MM.1S (cell line): Measurements from ENCODE around the gene C3orf20.

Source experiments
- DNase-seq: peaks from one replicate; pipeline ENCODE4 v3.0.0-alpha.2; 2015
- H2AFZ ChIP-seq: fragments of 300-600 bp; sonication (generic); 2 replicates; pipeline ENCODE4 v1.6.0; 2016; ENCODE audit warnings: antibody characterized with exemption, low read length
- H3F3A ChIP-seq: fragments of 300-600 bp; sonication (generic); 2 replicates; pipeline ENCODE4 v1.6.1; 2016; ENCODE audit warnings: mild to moderate bottlenecking, antibody characterized with exemption, low read length, moderate library complexity, mixed read lengths; ENCODE audit not compliant: insufficient read depth
- H3K27ac ChIP-seq: fragments of 300-600 bp; sonication (generic); 2 replicates; pipeline ENCODE4 v1.5.1; 2016; ENCODE audit warnings: mild to moderate bottlenecking, low read length
- H3K27me3 ChIP-seq: fragments of 300-600 bp; sonication (generic); replicated peaks from 2 replicates; pipeline ENCODE4 v1.6.0; 2016; ENCODE audit warnings: low read length; ENCODE audit not compliant: insufficient read depth
- H3K36me3 ChIP-seq: fragments of 300-600 bp; sonication (generic); replicated peaks from 2 replicates; pipeline ENCODE4 v1.6.1; 2016; ENCODE audit warnings: mild to moderate bottlenecking, low read length, mixed read lengths; ENCODE audit not compliant: insufficient read depth
- H3K4me1 ChIP-seq: fragments of 300-600 bp; sonication (generic); 2 replicates; pipeline ENCODE4 v1.6.1; 2016; ENCODE audit warnings: low read length, mixed read lengths
- H3K4me2 ChIP-seq: fragments of 300-600 bp; sonication (generic); 2 replicates; pipeline ENCODE4 v1.6.0; 2016; ENCODE audit warnings: low read depth, low read length
- H3K4me3 ChIP-seq: fragments of 300-600 bp; sonication (generic); 2 replicates; pipeline ENCODE4 v1.5.1; 2016; ENCODE audit warnings: low read length, mixed read lengths
- H3K79me2 ChIP-seq: fragments of 300-600 bp; sonication (generic); 2 replicates; pipeline ENCODE4 v1.6.1; 2016; ENCODE audit warnings: mixed run types, low read length, mixed read lengths
- H3K9ac ChIP-seq: fragments of 300-600 bp; sonication (generic); 2 replicates; pipeline ENCODE4 v1.6.1; 2016; ENCODE audit warnings: low read length, mixed read lengths
- H3K9me2 ChIP-seq: fragments of 300-600 bp; sonication (generic); replicated peaks from 2 replicates; pipeline ENCODE4 v1.6.1; 2016; ENCODE audit warnings: mild to moderate bottlenecking, low read length, mixed read lengths; ENCODE audit not compliant: insufficient read depth
- H3K9me3 ChIP-seq: fragments of 300-600 bp; sonication (generic); replicated peaks from 2 replicates; pipeline ENCODE4 v1.6.1; 2016; ENCODE audit warnings: mild to moderate bottlenecking, low read length, mixed read lengths; ENCODE audit not compliant: insufficient read depth
- H4K20me1 ChIP-seq: fragments of 300-600 bp; sonication (generic); 2 replicates; pipeline ENCODE4 v1.6.1; 2016; ENCODE audit warnings: mild to moderate bottlenecking, low read length, moderate library complexity, mixed read lengths; ENCODE audit not compliant: insufficient read depth
- EZH2 ChIP-seq: fragments of 300-600 bp; sonication (generic); optimal IDR thresholded peaks from 2 replicates; pipeline ENCODE3; 2017; ENCODE audit warnings: low read depth, mild to moderate bottlenecking, antibody characterized with exemption, low read length, mixed read lengths
- EZH2phosphoT487 ChIP-seq: fragments of 300-600 bp; sonication (generic); IDR thresholded peaks from 2 replicates; pipeline ENCODE4 v1.6.1; 2018; ENCODE audit warnings: antibody characterized with exemption, low read length
- TF ChIP-seq, protein P1 (sequence below): fragments of 300-600 bp; sonication (generic); IDR thresholded peaks from 2 replicates; pipeline ENCODE4 v1.5.1; 2016; ENCODE audit warnings: antibody characterized with exemption, low read length, mixed read lengths

Gene C3orf20

DNA sequence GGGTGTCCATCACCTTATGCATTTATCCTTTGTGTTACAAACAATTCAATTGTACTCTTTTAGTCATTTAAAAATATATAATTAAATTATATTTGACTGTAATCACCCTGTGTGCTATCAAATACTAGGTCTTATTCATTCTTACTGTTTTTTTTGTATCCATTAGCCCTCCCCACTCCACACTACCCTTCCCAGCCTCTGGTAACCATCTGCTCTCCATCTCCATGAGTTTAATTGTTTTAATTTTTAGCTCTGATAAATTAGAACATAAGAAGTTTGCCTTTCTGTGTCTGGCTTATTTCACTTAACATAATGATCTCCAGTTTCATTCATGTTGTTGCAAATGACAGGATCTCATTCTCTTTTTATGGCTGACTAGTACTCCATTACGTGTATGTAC, 16.8 kb downstream of the C3orf20 start:
- Histone ChIP-seq H4K20me1 (no peaks in the 10 kb centered on the region), H3K79me2 (no peaks in the 10 kb centered on the region), H3K4me2 (peak overlapping the region; percentile 64; the same call in 1 of the 2 replicates), H3K4me1 (peaks cover 44% of the 10 kb centered on the region), H3F3A (peaks cover 39% of the 10 kb centered on the region), H3K9me3 (no peaks in the 10 kb centered on the region), H3K36me3 (no peaks in the 10 kb centered on the region), H3K27ac (peak overlapping the region; percentile 58; the same call in 1 of the 2 replicates), H3K9ac (no peak overlapping the region), H3K4me3 (no peak overlapping the region), H2AFZ (no peak overlapping the region), H3K27me3 (no peaks in the 10 kb centered on the region), H3K9me2 (no peaks in the 10 kb centered on the region)
- no peak for DNase-seq
- TF ChIP-seq EZH2phosphoT487: no peak
- no peak for TF ChIP-seq EZH2
- TF ChIP-seq, protein P1, sequence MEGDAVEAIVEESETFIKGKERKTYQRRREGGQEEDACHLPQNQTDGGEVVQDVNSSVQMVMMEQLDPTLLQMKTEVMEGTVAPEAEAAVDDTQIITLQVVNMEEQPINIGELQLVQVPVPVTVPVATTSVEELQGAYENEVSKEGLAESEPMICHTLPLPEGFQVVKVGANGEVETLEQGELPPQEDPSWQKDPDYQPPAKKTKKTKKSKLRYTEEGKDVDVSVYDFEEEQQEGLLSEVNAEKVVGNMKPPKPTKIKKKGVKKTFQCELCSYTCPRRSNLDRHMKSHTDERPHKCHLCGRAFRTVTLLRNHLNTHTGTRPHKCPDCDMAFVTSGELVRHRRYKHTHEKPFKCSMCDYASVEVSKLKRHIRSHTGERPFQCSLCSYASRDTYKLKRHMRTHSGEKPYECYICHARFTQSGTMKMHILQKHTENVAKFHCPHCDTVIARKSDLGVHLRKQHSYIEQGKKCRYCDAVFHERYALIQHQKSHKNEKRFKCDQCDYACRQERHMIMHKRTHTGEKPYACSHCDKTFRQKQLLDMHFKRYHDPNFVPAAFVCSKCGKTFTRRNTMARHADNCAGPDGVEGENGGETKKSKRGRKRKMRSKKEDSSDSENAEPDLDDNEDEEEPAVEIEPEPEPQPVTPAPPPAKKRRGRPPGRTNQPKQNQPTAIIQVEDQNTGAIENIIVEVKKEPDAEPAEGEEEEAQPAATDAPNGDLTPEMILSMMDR: no peak

DNA sequence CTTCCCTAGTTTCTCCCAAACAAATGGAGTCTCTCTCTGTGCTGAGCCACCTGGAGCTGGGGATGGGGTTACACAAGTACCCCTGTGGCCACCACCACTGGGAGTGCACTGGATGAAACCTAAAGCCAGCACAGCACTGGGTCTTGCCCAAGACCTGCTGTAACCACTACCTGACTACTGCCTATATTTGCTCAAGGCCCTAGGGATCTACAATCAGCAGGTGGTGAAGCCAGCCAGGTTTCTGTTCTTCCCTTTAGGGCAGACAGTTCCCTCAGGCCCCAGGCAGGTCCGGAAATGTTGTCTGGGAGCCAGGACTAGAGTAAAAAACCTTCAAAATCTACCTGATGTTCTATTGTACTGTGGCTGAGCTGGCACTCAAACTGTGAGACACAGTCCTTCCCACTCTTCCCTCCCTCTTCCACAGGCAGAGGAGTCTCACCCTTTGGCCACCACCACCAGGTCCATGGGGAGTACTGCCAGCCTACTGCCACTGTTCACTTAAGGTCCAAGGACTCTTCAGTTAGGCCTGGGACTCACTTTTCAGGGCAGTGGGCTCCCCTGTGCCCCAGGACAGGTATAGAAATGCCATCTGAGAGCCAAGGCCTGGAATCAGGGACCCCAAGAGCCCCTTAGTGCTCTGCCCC, 23.8 kb downstream of the C3orf20 start:
- peak; percentile 70 for DNase-seq
- Histone ChIP-seq H3K9me3 (no peaks in the 10 kb centered on the region), H3K9me2 (no peaks in the 10 kb centered on the region), H3K36me3 (no peaks in the 10 kb centered on the region), H3K4me3 (no peak overlapping the region), H2AFZ (peak overlapping the region; percentile 24; the same call in 1 of the 2 replicates), H3K4me2 (peak overlapping the region; percentile 52; the same call in 1 of the 2 replicates), H4K20me1 (no peaks in the 10 kb centered on the region), H3F3A (peaks cover 4% of the 10 kb centered on the region; the same call in 1 of the 2 replicates), H3K79me2 (no peaks in the 10 kb centered on the region), H3K27ac (peak overlapping the region; percentile 67; the same call in 1 of the 2 replicates), H3K9ac (peak overlapping the region; percentile 34; the same call in 1 of the 2 replicates), H3K4me1 (peaks cover 20% of the 10 kb centered on the region), H3K27me3 (no peaks in the 10 kb centered on the region)
- TF ChIP-seq EZH2phosphoT487 (no peak), EZH2 (no peak)
- TF ChIP-seq, protein P1: no peak

DNA sequence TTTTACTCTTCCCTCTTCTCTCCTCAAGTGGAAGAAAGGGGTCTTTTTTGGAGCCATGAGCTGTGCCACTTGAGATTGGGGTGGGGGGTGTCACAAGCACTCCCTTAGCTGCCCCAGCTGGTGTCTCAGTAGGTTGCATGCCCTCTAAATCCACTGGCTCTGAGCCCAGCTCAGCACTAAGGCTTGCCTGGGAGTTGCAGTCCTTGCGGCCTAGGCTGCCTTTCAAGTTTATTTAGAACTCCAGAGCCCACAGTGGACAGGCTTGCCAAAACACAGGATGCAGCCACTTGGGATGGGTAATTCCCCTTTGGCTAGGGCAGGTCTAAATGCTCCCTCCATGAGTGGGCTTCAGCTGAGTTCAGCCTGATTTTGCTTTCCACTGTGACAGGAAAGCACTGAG, 24.7 kb downstream of the C3orf20 start:
- H2AFZ ChIP-seq: no peak overlapping the region
- H3F3A ChIP-seq: peaks cover 4% of the 10 kb centered on the region; the same call in 1 of the 2 replicates
- no peaks in the 10 kb centered on the region for H4K20me1 ChIP-seq
- H3K36me3 ChIP-seq: no peaks in the 10 kb centered on the region
- H3K27me3 ChIP-seq: no peaks in the 10 kb centered on the region
- no peak overlapping the region for H3K9ac ChIP-seq
- H3K9me3 ChIP-seq: no peaks in the 10 kb centered on the region
- H3K4me3 ChIP-seq: no peak overlapping the region
- no peak for TF ChIP-seq EZH2
- TF ChIP-seq EZH2phosphoT487: no peak
- TF ChIP-seq, protein P1: no peak
- H3K79me2 ChIP-seq: no peaks in the 10 kb centered on the region
- no peak overlapping the region for H3K4me2 ChIP-seq
- H3K27ac ChIP-seq: no peak overlapping the region
- peaks cover 20% of the 10 kb centered on the region for H3K4me1 ChIP-seq
- no peak for DNase-seq
- H3K9me2 ChIP-seq: no peaks in the 10 kb centered on the region
